Measurements from ENCODE around the gene KRTAP10-4.

- TF ChIP-seq CTCF (IDR thresholded peaks at IDR 0.05) (no peak), POLR2A (IDR thresholded peaks at IDR 0.05) (no peak), EP300 (IDR thresholded peaks at IDR 0.05) (no peak)
Measured at GRCh38 chr21:44618504-44618903, 45.0 kb downstream of the KRTAP10-4 start.
